Thymus (tissue), 11 donors: Measurements from ENCODE around the gene SVOP. TPM values are rescaled to one million over a fixed set of nuclear protein-coding genes. Genes with fewer than 3 reads are reported as not detected.

Experiments
- DNase-seq, 9 donors: peaks; one replicate each; pipeline ENCODE4 v3.0.0-alpha.2; 2013; ENCODE audit warnings: low spot score in 9 of 9, low read depth in 6 of 9, missing footprints in 1 of 9
- H3K27ac ChIP-seq, 2 donors: one replicate each; pipeline ENCODE4 v1.5.1; 2013; ENCODE audit warnings: control low read depth in 1 of 2, low read depth in 1 of 2, low read length in 1 of 2, mild to moderate bottlenecking in 1 of 2, moderate library complexity in 1 of 2
- H3K27me3 ChIP-seq, 2 donors: one replicate each; pipeline ENCODE4 v1.5.1; 2013; ENCODE audit warnings: low read length in 1 of 2; ENCODE audit not compliant: control insufficient read depth in 2 of 2, insufficient read depth in 1 of 2
- H3K36me3 ChIP-seq, 2 donors: one replicate each; pipeline ENCODE4 v1.5.1; 2013; ENCODE audit warnings: low read length in 1 of 2, mild to moderate bottlenecking in 1 of 2, moderate library complexity in 1 of 2; ENCODE audit not compliant: control insufficient read depth in 2 of 2, insufficient read depth in 2 of 2
- H3K4me1 ChIP-seq, 2 donors: one replicate each; pipeline ENCODE4 v1.5.1; 2013; ENCODE audit warnings: low read length in 2 of 2; ENCODE audit not compliant: control insufficient read depth in 2 of 2, insufficient read depth in 2 of 2
- H3K4me3 ChIP-seq, 2 donors: one replicate each; pipeline ENCODE4 v1.5.1; 2013; ENCODE audit warnings: low read length in 2 of 2, control low read depth in 1 of 2, mild to moderate bottlenecking in 1 of 2
- H3K9me3 ChIP-seq, 2 donors: one replicate each; pipeline ENCODE4 v1.5.1; 2013; ENCODE audit warnings: low read length in 1 of 2, mild to moderate bottlenecking in 1 of 2; ENCODE audit not compliant: control insufficient read depth in 2 of 2, insufficient read depth in 1 of 2
- WGBS: extraction: QIAGEN DNeasy Blood & Tissue Kit; methylation state at CpG from one replicate; pipeline ENCODE4 v1.1.7; 2013; 5-methylcytosine and 5-hydroxymethylcytosine counted together
- polyA plus RNA-seq: library from polyadenylated mRNA; stranded (reverse); fragments of 200-250 nt; gene quantifications from one replicate; pipeline ENCODE4 v1.2.3, GENCODE V29; 2013
- total RNA-seq: library from RNA; stranded (reverse); fragments of 120-200 nt; gene quantifications from one replicate; pipeline ENCODE4 v1.2.4, GENCODE V29; 2013
- donor health status: healthy.

The SVOP gene
- total and polyA plus RNA-seq, 2 donors: 0.05 to 0.14 TPM

DNA sequence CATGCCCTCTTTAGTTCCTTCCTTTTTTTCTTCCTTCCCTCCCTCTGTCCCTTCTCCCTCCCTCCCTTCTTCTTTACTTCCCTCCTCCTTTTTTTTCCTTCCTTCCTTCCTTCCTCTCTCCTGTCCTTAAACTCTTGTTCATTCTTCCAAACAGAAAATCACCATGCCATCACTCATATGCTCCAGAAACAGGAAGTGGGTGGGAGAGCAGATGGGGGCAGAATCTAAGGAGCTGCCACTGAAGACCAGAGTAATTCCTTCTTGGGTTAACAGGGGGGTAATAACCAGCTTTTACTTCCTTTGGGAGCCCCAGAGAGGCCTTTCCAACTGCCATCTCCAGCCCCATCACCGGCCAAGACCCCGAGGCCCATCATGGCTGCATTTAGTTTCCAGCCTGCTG is 51.2 kb downstream of the SVOP start:
- H3K9me3 ChIP-seq: no peaks in the 10 kb centered on the region
- H3K4me3 ChIP-seq: no peak overlapping the region
- 92% methylated on average over 2 of the region's 2 CpGs for WGBS
- H3K27ac ChIP-seq: no peak overlapping the region
- H3K4me1 ChIP-seq: no peaks in the 10 kb centered on the region
- no peaks in the 10 kb centered on the region for H3K27me3 ChIP-seq
- no peaks in the 10 kb centered on the region for H3K36me3 ChIP-seq
- DNase-seq: no peak

- WGBS: 91% methylated on average over 2 of the region's 2 CpGs
- Histone ChIP-seq H3K9me3 (no peaks in the 10 kb centered on the region), H3K4me1 (no peaks in the 10 kb centered on the region), H3K4me3 (no peak overlapping the region), H3K27me3 (no peaks in the 10 kb centered on the region), H3K36me3 (no peaks in the 10 kb centered on the region), H3K27ac (no peak overlapping the region)
- DNase-seq: no peak
These were observed 52.9 kb downstream of the SVOP start for GRCh38 chr12:108967869-108968540.

- no peaks in the 10 kb centered on the region for H3K27me3 ChIP-seq
- no peaks in the 10 kb centered on the region for H3K36me3 ChIP-seq
- WGBS: 98% methylated on average over 9 of the region's 9 CpGs
- DNase-seq: no peak
- no peaks in the 10 kb centered on the region for H3K9me3 ChIP-seq
- H3K4me1 ChIP-seq: no peaks in the 10 kb centered on the region
- no peak overlapping the region for H3K27ac ChIP-seq
- H3K4me3 ChIP-seq: no peak overlapping the region
These were observed 54.3 kb downstream of the SVOP start for GRCh38 chr12:108966378-108967151.

DNA sequence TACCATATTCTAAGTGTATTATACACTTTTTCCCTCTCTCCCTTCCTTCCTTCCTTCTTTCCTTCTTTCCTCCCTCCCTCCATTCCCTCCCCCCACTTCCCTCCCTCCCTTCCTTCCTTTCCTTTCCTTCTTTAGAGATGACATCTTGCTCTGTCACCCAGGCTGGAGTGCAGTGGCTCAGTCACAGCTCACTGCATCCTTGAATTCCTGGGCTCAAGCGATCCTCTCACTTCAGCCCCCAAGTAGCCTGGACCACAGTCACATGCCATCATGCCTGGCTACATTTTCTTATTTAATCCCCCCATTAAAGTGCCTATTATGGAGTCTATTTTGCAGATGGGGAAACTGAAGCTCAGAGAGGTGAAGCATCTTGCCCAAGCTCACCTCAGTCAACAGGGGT is 55.0 kb downstream of the SVOP start:
- no peak overlapping the region for H3K4me3 ChIP-seq
- WGBS: 98% methylated on average over 1 of the region's 1 CpG
- H3K27ac ChIP-seq: no peak overlapping the region
- no peak for DNase-seq
- no peaks in the 10 kb centered on the region for H3K36me3 ChIP-seq
- no peaks in the 10 kb centered on the region for H3K27me3 ChIP-seq
- H3K9me3 ChIP-seq: no peaks in the 10 kb centered on the region
- H3K4me1 ChIP-seq: no peaks in the 10 kb centered on the region

- H3K4me1 ChIP-seq: no peaks in the 10 kb centered on the region
- H3K27me3 ChIP-seq: no peaks in the 10 kb centered on the region
- DNase-seq: no peak
- H3K4me3 ChIP-seq: no peak overlapping the region
- H3K27ac ChIP-seq: no peak overlapping the region
- H3K9me3 ChIP-seq: no peaks in the 10 kb centered on the region
- H3K36me3 ChIP-seq: no peaks in the 10 kb centered on the region
- 89% methylated on average over 8 of the region's 8 CpGs for WGBS
These were observed 56.2 kb downstream of the SVOP start for GRCh38 chr12:108964371-108965352.

DNA sequence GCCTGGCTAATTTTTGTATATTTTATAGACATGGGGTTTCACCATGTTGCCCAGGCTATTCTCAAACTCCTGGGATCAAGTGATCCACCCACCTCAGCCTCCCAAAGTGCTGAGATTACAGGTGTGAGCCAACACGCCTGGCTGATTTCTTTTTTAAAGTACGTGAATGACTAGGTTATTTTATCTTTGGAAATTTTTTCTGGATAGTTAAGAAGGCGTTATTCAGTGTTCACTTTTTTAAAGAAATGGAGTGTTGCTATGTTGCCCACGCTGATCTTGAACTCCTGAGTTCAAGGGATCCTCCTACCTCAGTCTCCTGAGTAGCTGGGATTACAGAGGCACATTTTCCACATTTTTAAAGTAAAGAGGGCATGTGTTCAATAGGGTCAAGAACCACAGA is 58.6 kb downstream of the SVOP start:
- Histone ChIP-seq H3K36me3 (no peaks in the 10 kb centered on the region), H3K27ac (no peak overlapping the region), H3K4me1 (no peaks in the 10 kb centered on the region), H3K4me3 (no peak overlapping the region), H3K9me3 (no peaks in the 10 kb centered on the region), H3K27me3 (no peaks in the 10 kb centered on the region)
- no peak for DNase-seq
- WGBS: 94% methylated on average over 4 of the region's 4 CpGs

GRCh38 chr12:108959748-108960655 is 60.9 kb downstream of the SVOP start:
- WGBS: 92% methylated on average over 11 of the region's 11 CpGs
- DNase-seq: no peak
- Histone ChIP-seq H3K36me3 (no peaks in the 10 kb centered on the region), H3K9me3 (no peaks in the 10 kb centered on the region), H3K27me3 (no peaks in the 10 kb centered on the region), H3K4me3 (no peak overlapping the region), H3K27ac (no peak overlapping the region), H3K4me1 (no peaks in the 10 kb centered on the region)

- Histone ChIP-seq H3K4me1 (no peaks in the 10 kb centered on the region), H3K36me3 (no peaks in the 10 kb centered on the region), H3K27ac (no peak overlapping the region), H3K9me3 (no peaks in the 10 kb centered on the region), H3K27me3 (no peaks in the 10 kb centered on the region), H3K4me3 (no peak overlapping the region)
- 61% methylated on average over 6 of the region's 6 CpGs for WGBS
- DNase-seq: no peak
These were observed 65.5 kb downstream of the SVOP start for GRCh38 chr12:108955225-108955835.
